Activated CD4-positive, alpha-beta T cell treated with anti-CD3 and anti-CD28 coated beads, Interleukin-2, amount 50 U/mL, for 1 hour (primary cell): ENCODE measurements around the gene ENOSF1.

Experiments used
- DNase-seq: peaks from one replicate; pipeline ENCODE4 v3.0.0-alpha.2; 2020

Gene ENOSF1

DNA sequence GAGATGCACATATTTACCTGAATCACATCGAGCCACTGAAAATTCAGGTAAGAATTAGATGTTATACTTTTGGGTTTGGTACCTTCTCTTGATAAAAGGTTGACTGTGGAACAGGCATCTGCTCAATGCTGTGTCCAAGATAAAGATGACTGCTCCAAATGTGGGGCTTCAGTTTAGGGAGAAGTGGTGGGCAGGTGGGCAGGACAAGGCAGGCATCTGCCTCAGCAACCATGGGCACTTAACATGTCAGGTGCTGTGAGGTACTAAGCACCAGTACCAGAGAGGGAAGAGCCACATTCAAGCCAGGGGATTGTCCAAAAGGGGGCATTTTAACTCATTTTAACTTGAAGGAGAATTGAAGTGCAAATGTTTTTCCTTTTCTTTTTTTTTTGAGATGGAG, 41.0 kb downstream of the ENOSF1 start:
- no peak for DNase-seq

DNA sequence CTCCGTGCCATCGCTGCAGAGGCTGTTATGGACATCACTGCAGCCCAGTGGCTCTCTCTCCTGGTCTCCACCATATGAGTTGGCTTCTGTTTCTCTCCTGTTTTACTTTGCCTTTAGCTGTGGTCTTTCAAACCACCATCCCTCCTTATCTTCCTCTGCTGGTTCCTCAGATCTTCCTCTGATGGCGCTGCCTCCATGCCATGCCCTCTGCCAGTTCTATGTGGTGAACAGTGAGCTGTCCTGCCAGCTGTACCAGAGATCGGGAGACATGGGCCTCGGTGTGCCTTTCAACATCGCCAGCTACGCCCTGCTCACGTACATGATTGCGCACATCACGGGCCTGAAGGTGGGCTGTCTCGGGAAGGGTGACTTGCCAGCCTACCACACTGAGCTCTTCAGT, 41.9 kb downstream of the ENOSF1 start:
- DNase-seq: no peak

DNA sequence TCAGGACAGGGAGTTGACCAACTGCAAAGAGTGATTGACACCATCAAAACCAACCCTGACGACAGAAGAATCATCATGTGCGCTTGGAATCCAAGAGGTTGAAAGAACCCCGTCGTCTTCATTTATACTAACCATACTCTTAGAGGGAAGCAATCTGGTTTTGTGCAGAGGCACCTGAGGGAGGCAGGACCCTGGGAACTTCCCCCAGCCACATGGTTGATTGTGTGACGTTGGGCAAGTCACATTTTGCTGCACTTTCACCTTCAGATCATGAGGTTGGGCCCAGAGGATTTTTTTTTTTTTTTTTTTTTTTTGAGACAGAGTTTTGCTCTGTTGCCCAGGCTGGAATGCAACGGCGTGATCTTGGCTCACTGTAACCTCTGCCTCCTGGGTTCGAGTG, 43.4 kb downstream of the ENOSF1 start:
- no peak for DNase-seq

DNA sequence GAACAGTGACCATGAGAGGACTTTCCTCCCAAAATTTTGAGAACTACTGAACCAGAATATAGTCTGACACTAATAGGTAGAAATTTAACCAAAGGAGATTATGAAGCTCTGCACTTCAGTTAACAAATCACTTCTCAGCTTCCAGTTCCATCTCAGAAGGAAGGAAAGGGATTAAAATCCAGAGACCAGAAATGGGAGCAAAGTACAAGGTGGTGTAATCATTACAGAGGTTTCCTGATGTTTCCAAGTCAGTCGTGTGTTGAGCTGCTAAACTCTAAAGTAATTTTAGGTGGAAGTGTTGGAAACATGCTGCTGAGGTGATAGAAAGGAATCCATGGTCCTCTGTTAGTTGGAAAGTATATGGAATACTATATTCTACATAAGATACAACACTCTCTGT, 44.2 kb downstream of the ENOSF1 start:
- no peak for DNase-seq

DNA sequence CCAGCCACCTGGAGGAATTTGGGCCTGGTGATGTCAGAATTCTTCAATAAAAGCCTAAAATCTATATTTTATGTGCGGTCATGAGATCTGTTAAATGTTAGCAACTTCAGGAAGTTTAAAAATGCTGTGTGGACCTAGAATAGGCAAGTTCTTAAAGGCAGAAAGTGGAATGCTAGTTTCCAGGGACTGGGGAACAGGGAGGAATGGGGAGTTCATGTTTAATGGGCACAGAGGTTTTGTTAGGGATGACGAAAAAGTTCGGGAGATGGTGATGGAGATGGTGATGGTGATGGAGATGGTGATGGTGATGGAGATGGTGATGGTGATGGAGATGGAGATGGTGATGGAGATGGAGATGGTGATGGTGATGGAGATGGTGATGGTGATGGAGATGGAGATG, 45.8 kb downstream of the ENOSF1 start:
- no peak for DNase-seq

DNA sequence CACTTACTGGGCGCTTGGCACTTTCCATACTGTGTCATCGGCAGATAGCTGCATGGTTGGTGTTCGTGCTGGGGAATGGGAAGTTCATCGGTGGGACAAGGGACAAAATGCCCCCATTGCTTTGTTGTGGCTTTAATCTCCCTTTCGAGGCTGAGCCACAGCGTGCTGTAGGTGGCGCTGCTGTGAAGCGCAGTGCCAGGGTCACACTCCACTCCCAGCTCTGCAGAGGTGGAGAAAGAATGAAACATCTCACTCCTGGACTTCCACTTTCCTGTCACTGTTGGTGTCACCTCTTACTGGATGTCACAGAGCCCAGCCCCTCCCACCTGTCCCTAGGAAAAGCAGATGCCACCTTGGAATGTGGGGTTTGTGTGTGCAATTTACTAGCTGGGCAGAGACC, 46.3 kb downstream of the ENOSF1 start:
- no peak for DNase-seq

DNA sequence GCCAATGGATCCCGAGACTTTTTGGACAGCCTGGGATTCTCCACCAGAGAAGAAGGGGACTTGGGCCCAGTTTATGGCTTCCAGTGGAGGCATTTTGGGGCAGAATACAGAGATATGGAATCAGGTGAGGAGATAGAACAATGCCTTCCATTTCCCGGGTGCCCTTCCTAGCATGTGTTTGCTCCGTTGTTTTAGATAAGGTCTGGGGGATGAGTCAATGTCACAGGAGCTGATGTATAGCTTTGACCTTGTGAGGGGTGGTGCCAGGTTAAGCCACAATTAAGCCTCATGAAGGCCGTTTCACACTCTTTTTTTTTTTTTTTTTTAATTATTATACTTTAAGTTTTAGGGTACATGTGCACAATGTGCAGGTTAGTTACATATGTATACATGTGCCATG, 50.2 kb downstream of the ENOSF1 start:
- DNase-seq: no peak

DNA sequence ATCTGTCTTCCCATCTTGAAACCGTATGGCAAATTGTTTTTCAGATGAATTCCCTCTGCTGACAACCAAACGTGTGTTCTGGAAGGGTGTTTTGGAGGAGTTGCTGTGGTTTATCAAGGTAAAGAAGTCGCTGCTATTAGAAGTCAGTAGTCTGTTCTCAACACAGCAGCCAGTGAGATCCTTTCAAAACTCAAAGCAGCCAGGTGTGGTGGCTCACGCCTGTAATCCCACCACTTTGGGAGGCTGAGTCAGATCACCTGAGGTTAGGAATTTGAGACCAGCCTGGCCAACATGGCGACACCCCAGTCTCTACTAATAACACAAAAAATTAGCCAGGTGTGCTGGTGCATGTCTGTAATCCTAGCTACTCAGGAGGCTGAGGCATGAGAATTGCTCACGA, 52.8 kb downstream of the ENOSF1 start:
- no peak for DNase-seq

DNA sequence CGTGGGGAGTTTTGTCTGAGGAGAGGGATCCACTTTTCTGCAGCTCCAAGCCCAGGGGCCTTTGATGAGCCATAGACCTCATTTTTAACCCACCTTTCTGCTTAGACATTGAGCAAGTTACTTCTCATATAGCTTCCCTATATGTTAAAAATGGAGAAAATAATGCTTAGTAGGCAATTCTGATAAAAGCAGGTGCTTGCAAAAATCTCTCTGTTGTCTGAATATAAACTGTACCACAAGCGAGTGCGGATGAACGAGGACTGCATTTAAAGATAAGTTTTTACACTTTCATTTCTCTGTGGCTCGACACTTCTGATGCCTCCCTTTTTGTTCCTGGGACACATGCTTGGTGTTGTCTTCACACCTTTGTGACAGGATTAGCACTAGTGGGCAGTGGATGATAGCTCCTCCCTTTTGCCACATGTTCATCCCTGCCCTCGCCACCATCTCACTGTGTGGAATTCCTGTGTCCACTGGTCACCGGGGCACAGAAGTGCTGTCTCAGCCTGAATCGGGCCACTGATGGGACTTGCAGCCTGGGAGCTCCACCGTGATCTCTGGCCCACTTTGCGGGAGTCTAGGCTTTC, 53.4 kb downstream of the ENOSF1 start:
- DNase-seq: no peak

DNA sequence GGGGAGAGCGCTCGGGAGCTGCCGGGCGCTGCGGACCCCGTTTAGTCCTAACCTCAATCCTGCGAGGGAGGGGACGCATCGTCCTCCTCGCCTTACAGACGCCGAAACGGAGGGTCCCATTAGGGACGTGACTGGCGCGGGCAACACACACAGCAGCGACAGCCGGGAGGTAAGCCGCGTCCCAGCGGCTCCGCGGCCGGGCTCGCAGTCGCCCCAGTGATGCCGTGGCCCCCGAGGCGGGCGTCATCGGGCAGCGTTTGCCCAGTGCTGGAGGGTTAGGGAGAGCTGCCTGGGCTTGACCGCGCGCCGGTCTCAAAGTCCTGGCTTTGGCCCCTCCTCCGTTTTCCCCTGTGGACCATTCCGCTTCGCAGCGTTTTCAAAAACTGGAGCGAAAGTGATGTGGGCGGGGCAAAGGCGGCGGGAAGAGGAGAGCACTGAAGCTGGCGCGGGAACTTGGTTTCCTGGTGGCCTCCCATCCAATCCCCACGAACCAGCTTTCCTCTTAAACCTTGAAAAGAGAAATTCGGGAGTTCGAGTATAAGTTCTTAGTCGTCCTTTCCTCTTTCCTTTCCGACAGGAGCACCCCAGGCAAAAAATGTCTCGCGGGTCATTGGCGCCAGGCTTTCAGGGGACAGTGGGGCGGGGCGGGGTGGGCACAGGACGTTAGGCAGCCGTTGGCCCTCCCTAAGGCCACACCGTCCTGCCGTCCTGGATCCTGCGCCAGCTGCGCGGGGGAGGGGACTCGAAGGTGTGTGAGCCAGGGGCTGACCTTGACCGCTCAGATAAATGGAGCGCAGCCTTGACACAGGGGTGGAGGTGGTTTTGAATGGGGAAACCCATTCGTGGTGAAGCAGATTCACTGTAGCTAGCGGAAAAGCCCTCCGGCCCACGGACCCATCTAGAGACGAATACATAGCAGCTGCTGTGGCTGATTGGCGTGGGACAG, 54.2 kb downstream of the ENOSF1 start:
- DNase-seq: peak; percentile 35

DNA sequence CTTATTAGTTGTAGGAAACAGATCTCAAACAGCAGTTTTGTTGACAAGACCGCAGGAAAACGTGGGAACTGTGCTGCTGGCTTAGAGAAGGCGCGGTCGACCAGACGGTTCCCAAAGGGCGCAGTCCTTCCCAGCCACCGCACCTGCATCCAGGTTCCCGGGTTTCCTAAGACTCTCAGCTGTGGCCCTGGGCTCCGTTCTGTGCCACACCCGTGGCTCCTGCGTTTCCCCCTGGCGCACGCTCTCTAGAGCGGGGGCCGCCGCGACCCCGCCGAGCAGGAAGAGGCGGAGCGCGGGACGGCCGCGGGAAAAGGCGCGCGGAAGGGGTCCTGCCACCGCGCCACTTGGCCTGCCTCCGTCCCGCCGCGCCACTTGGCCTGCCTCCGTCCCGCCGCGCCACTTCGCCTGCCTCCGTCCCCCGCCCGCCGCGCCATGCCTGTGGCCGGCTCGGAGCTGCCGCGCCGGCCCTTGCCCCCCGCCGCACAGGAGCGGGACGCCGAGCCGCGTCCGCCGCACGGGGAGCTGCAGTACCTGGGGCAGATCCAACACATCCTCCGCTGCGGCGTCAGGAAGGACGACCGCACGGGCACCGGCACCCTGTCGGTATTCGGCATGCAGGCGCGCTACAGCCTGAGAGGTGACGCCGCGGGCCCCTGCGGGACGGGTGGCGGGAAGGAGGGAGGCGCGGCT, 55.0 kb downstream of the ENOSF1 start, which contains the start of gene TYMS:
TSS of gene TYMS (plus strand) at position 343 of the 690 bp plus-strand sequence. CDS start at position 433, 90 bp downstream.
- peak; percentile 27 for DNase-seq

DNA sequence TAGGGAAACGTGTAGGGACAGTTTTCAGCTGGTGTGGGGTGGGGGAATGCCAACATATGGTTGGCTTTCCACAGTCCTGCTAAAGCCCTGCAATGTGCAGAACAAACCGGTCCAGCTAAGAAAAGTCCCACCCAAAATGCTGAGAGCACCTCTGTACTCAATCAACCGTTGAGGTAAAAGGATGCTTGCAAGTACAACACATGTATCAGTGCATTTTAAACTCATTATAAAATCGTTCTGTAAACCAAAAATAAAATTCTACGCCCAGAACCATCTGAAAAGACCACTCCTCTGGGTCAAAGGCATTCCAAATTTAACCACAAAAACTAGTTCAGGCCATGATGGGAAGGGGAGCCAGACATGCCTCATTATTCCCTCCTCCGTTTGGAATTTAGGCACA, 57.0 kb downstream of the ENOSF1 start:
- no peak for DNase-seq

DNA sequence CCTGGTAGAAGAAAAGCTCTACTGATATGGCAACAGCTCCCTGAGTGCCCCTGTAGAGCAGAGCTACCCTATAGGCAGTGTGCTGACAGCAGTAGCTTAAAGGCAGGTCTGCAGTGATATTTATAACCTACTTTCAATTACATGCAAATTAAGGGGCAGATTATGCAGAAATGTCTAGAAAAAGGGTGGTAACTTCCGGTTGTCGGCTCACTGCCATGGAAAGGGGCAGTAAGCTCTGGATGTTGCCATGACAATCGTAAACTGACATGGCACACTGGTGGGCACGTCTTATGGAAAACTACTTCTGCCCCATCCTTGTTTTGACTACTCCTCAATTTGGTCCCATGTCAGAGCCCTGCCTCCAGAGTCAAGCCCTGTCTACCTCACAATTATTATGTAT, 57.8 kb downstream of the ENOSF1 start:
- DNase-seq: no peak

DNA sequence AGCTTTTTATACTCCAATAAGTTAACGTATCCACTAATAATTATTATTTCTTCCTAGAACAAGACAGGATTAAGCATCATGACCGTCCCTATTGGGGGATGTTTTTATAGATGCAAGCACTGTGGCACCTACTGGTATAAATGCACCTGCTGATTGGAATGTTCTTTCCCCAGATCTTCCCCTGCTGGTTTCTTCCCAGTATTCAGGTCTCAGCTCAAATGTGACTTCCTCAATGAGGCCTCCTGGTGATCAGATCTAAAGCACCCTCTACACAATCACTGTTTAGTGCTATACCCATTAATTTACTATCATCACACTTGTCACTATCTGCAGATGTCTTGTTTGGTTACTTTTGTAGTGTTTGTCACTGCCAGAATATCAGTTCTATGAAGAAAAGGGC, 58.9 kb downstream of the ENOSF1 start:
- DNase-seq: no peak

DNA sequence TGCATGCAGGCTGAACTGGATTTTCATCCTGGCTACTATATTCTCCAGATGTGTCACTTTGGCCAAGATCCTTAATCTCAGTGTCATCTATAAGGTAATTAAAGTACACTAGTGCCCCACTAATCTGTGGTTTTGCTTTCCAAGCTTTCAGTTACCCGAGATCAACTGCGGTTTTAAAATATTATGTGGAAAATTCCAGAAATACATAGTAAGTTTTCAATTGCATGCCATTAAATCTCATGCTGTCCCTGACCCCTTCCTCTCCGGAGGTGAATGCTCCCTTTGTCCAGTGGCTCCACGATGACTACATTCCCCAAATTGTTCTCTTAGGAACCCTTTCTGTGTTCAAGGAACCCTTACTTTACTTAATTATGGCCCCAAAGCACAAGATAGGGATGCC, 60.3 kb downstream of the ENOSF1 start:
- DNase-seq: no peak

DNA sequence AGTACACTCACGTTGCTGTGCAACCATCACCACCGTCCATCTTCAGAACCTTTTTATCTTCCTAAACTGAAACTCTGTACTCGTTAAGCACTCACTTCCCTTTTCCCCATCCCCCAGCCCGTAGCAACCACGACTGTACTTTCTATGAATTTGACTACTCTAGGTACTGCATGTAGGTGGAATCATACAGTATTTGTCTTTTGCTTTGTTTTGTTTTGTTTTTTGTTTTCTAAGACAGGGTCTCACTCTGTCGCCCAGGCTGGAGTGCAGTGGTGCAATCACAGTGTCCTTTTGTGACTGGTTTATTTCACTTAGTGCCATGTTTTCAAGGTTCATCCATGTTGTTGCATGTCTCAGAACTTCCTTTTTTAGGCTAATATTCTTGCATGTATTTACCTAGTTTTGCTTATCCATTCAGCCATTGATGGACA, 62.0 kb downstream of the ENOSF1 start:
- no peak for DNase-seq

DNA sequence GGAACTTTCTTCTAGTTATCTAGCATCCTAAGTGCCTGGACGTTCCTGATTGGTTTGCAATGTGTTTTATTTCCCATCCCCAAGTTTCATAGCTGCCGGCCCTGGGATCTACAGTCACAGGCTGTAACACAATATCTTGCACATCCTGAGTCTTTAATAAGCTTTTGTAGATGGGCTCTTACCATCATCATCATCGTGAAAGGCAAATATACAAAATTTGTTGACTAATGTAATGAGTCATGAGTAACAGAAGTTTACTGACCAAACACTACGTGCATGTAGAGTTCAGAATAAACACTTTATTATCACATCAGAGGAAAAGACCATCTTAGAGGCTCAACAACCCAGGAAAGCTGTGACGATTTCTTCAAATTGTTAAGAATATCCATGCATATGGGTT, 63.1 kb downstream of the ENOSF1 start:
- DNase-seq: no peak

DNA sequence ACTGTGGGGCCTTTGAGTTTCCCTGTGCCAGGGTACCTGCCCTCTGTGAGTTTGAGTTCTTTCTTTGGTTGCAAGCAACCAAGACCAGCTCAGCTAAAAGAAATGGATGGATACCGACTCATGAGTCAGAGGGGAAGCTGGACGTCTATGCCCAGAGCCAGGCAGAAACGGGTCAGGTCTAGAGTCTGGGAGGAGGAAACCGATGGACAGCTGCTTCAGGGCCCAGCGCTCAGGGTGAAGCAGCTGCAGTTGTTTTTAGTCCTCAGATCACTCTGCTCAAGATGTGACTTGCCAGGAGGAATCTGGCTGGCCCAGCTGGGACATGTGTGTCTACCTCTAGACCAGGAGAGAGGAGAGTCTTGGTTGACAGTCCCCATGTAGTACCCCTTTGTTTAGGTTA, 65.1 kb downstream of the ENOSF1 start:
- no peak for DNase-seq

DNA sequence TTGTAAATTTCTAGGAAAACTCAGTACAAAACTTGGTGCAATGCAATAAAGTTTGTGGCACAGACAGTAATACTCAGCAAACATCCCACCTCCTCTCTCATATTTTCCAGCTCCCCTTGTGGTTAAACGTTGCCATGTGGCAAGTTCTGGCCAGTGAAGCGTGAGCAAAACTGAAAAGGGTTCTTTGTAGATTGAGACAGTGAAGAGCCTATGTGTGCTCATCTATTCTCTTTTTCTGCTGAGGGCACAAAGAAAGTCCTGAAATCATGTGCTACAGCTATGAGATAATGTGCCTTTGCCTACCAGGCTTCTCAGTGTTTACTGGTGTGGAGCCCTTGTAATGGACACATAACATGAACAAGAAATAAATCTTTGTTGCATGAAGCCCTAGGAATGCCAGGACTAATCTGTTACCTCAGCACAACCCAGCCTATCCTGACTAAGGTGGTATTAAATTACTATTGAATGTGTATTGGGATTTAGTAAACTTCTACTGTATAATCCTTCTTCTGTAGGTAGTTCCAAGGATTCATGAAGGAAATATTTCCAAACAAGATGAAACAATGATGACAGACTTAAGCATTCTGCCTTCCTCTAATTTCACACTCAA, 67.9 kb downstream of the ENOSF1 start:
- DNase-seq: no peak

DNA sequence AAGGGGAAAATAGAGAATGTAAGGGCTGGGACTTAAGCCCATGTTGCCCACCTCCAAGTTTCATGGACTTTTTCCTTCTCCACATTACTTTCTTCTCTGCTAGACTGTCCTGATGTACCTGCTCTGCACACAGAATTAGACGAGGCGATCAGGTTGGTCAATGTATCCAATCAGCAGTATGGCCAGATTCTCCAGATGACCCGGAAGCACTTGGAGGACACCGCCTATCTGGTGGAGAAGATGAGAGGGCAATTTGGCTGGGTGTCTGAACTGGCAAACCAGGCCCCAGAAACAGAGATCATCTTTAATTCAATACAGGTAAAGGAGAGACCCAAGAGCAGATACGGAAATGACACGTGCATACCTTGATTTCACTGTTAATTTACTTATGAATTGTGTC, 71.2 kb downstream of the ENOSF1 start:
- DNase-seq: no peak

DNA sequence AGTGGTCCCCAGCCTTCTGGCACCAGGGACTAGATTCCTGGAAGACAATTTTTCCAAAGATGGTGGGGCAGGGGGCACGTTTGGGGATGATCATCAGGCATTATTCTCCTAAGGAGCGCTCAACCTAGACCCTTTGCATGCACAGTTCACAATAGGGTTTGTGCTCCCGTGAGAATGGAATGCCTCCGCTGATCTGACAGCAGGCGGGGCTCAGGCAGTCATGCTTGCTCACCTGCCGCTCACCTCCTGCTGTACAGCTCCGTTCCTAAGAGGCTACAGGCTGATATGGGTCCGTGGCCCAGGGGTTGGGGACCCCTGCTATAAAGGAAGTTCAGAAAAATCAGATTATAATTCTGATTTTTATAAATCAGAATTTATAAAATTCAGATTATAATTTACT, 77.3 kb downstream of the ENOSF1 start:
- no peak for DNase-seq

DNA sequence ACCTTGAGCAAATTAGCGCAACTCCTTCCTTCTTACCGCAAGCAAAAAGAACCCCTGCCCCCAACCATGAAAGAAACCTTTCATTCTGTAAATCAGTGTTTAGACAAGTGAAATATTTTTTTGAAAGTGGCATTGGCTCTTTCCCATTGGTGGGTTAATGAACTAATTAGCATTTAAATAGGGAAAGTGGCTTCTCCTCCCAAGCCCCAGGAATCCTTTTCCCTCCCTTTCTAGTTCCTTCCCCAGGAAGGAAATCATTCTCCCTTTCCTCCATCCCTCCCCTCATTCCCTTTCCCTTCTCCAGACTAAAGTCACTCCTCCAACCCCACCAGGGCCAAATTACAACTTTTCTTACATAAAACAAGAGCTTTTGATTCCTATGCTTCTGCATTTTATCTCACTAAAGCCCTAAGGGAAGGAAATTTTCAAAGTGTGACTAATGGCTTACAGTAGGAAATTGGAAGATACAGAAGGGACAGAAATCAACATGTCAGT, 77.8 kb downstream of the ENOSF1 start:
- DNase-seq: no peak

DNA sequence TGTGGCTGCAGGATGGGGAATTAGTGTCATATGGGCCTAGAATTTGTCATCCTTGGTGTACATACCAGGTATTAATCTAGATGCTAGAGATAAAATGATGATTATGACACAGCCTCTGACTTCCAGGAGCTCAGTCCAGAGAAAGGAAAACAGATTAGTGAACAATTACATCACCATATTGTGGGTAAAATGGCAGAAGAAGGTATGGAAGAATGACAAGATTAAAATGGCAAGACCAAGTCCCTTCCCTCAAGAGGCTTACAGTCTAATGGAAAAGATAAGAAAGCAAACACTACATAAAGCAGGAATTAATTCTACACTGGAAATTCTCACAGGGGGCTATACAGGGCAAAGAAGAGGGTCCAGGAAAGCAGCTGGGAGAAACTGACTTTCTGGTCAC, 80.9 kb downstream of the ENOSF1 start:
- no peak for DNase-seq
